Measurements from ENCODE around the gene FPR3. TPM values are rescaled to one million over a fixed set of nuclear protein-coding genes. Genes with fewer than 3 reads are reported as not detected.

FPR3 gene
- total RNA-seq, 1 donor from 2014 or later: 4.2 TPM

DNA sequence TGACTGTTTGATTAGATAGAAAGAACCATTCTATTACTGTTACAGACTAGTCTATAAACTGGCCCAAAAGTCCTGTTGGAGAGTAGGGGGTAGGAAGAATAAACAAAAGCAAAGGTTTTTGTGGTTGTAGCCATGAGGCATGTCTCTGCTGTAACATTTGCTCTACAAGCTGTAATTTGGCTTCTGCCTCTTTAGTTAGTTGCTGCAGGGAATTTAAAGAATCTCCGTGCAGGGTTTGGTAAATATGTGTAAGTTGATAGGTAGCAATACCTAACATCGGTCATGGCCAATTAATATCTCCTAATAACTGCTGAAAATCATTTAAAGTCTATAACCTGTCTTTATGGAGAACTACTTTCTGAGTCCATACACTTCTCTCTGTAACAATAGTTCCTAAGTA, 13.0 kb downstream of the FPR3 start:
- H3K4me1 ChIP-seq: peaks cover 9% of the 10 kb centered on the region

DNA sequence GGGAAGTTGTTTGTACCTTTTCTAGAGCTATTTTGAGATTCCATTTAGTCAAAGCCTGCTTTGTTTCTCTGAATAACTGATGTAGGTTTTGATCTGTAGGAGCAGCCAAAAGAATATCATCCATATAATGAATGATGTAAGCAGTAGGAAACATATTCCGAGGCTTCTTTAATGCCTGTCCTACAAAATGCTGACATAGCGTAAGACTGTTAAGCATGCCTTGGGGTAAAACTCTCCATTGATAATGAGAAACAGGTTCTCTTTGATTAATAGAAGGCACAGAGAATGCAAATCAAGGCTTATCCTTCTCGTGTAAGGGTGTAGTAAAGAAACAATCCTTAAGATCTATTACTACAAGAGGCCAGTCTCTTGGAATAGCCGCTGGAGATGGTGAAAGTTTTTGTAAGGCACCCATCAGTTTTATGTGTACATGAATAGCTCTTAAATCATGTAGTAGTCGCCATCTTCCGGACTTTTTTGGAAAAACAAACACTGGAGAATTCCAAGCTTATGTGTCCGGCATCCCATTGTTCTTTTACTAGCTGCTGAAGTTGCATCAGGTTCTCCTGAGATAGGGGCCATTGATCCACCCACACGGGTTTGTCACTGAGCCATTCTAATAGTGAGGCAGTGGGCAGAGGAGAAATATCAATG, 13.5 kb downstream of the FPR3 start:
- Histone ChIP-seq H3K27ac (no peak overlapping the region), H3K36me3 (no peaks in the 10 kb centered on the region), H3K4me3 (no peak overlapping the region), H3K27me3 (no peaks in the 10 kb centered on the region), H3K9me3 (no peaks in the 10 kb centered on the region), H3K4me1 (peaks cover 9% of the 10 kb centered on the region)
- intact Hi-C loops (cut with DNase I): no loop called here
- DNase-seq (ENCODE audit: extremely low spot score in 2 of 2): no peak
- TF ChIP-seq POLR2A (IDR thresholded peaks at IDR 0.05) (no peak), POLR2AphosphoS5 (IDR thresholded peaks at IDR 0.05; ENCODE audit: insufficient read depth in 1 of 2, low read depth in 1 of 2) (no peak)
- TF ChIP-seq, protein P1, sequence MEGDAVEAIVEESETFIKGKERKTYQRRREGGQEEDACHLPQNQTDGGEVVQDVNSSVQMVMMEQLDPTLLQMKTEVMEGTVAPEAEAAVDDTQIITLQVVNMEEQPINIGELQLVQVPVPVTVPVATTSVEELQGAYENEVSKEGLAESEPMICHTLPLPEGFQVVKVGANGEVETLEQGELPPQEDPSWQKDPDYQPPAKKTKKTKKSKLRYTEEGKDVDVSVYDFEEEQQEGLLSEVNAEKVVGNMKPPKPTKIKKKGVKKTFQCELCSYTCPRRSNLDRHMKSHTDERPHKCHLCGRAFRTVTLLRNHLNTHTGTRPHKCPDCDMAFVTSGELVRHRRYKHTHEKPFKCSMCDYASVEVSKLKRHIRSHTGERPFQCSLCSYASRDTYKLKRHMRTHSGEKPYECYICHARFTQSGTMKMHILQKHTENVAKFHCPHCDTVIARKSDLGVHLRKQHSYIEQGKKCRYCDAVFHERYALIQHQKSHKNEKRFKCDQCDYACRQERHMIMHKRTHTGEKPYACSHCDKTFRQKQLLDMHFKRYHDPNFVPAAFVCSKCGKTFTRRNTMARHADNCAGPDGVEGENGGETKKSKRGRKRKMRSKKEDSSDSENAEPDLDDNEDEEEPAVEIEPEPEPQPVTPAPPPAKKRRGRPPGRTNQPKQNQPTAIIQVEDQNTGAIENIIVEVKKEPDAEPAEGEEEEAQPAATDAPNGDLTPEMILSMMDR (IDR thresholded peaks at IDR 0.05): no peak

More for the DNA sequence above, 13.0 kb downstream of the FPR3 start:
- Histone ChIP-seq H3K9me3 (no peaks in the 10 kb centered on the region), H3K36me3 (no peaks in the 10 kb centered on the region), H3K27me3 (no peaks in the 10 kb centered on the region), H3K4me3 (no peak overlapping the region), H3K27ac (no peak overlapping the region)
- intact Hi-C loops (cut with DNase I): no loop called here
- TF ChIP-seq POLR2A (IDR thresholded peaks at IDR 0.05) (no peak), POLR2AphosphoS5 (IDR thresholded peaks at IDR 0.05; ENCODE audit: insufficient read depth in 1 of 2, low read depth in 1 of 2) (no peak)
- TF ChIP-seq, protein P1 (IDR thresholded peaks at IDR 0.05): no peak
- DNase-seq (ENCODE audit: extremely low spot score in 2 of 2): no peak

DNA sequence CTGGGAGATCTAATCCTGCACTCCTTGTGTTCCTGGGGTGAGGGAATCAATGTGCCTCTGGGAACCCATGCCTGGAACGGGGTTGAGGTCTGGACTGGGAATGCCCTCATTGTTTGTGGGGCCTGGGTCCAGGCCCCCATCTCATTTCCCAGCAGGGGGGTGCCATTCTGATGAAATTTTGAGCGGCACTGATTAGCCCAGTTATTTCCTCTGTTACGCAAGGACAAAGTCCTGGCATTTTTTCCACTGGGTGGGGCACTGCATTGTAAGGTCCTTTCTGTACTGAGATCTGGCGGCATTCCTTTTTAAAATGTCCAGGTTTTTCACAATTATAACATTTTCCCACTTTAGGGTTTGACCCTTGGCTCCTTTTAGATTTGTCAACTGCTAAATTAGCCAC, 14.8 kb downstream of the FPR3 start:
- H3K4me1 ChIP-seq: peaks cover 9% of the 10 kb centered on the region
- no peaks in the 10 kb centered on the region for H3K36me3 ChIP-seq
- no peak overlapping the region for H3K4me3 ChIP-seq
- intact Hi-C loops (cut with DNase I): no loop called here
- DNase-seq (ENCODE audit: extremely low spot score in 2 of 2): no peak
- no peak overlapping the region for H3K27ac ChIP-seq
- TF ChIP-seq, protein P1 (IDR thresholded peaks at IDR 0.05): no peak
- no peaks in the 10 kb centered on the region for H3K27me3 ChIP-seq
- no peaks in the 10 kb centered on the region for H3K9me3 ChIP-seq

DNA sequence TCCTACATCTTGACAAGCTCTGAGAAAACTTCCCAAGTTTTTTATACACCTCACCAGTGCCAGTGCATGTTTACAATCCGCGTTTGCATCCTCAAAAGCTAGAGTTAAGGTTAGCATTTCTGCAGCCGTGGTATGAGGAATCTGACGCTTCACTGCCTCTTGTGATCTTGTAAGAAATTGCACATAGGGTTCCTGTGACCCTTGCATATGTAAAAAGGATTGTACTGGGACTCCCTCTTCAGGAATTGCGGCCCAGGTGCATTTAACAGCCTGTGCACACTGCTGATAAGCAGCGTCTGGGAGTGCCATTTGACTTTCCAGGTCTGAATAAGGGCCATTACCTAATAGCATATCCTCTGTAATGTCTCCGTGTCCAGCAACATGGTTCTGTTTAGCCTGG, 15.3 kb downstream of the FPR3 start:
- Histone ChIP-seq H3K27ac (no peak overlapping the region), H3K27me3 (no peaks in the 10 kb centered on the region), H3K36me3 (no peaks in the 10 kb centered on the region), H3K4me1 (peaks cover 9% of the 10 kb centered on the region), H3K9me3 (no peaks in the 10 kb centered on the region), H3K4me3 (no peak overlapping the region)
- TF ChIP-seq POLR2A (IDR thresholded peaks at IDR 0.05): no peak
- no peak for TF ChIP-seq POLR2AphosphoS5 (IDR thresholded peaks at IDR 0.05; ENCODE audit: insufficient read depth in 1 of 2, low read depth in 1 of 2)
- TF ChIP-seq, protein P1 (IDR thresholded peaks at IDR 0.05): no peak
- intact Hi-C loops (cut with DNase I): no loop called here
- DNase-seq (ENCODE audit: extremely low spot score in 2 of 2): no peak

DNA sequence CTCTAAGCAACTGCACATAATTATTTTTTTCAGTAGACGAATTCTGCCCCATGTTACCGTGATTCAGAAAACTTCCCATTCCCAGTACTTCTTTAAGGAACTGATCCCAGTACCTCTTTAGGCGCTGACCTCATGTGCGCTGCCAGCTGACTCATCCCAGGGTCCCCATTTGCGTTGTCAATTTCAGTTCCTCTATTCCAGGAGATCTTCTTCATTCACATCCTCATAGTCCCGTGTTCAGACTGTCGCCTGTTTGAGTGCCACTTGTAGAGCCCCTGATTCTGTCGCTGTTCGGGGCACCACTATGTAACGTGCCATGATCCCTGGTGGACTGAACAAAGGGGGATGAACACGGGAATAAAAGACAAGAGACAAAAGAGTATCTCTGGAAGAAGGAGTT, 16.4 kb downstream of the FPR3 start:
- H3K36me3 ChIP-seq: no peaks in the 10 kb centered on the region
- no peak overlapping the region for H3K27ac ChIP-seq
- no peaks in the 10 kb centered on the region for H3K9me3 ChIP-seq
- H3K4me3 ChIP-seq: no peak overlapping the region
- intact Hi-C loops (cut with DNase I): no loop called here
- H3K27me3 ChIP-seq: no peaks in the 10 kb centered on the region
- peaks cover 9% of the 10 kb centered on the region for H3K4me1 ChIP-seq
- no peak for DNase-seq (ENCODE audit: extremely low spot score in 2 of 2)
- TF ChIP-seq POLR2AphosphoS5 (IDR thresholded peaks at IDR 0.05; ENCODE audit: insufficient read depth in 1 of 2, low read depth in 1 of 2) (no peak), POLR2A (IDR thresholded peaks at IDR 0.05) (no peak)
